Activated naive CD4-positive, alpha-beta T cell (primary cell): ENCODE results near the gene TMEM9B.
"Not testable (repeated sequence)": the region's sequence is repeated elsewhere in the genome, so short reads cannot be mapped to it uniquely, and the experiment has no call there.

Experiments
- DNase-seq, 4 experiments: peaks; one replicate each; lab custom pipeline; 2025; lab: John Stamatoyannopoulos, UW

The TMEM9B gene

DNA sequence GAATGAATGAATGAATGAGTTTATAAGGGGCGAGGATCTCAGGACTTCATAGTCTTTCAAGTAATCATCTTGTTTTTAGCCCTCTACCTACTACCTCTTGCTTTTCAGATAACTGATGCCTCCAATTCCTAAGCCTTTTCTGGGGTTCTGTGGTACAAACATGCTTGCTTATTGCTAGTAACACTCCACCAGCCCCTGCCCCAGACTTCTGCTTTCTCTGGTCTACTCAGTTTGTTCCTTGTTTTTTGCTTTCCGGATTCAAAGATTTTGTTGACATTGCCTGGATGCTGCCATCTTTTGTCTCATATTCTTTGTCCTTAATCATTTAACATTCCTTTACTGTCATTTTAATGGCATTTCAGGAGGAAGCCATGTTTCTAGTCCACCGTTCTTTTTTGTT lies 8.9 kb upstream of the TMEM9B start:
- no peak for DNase-seq

DNA sequence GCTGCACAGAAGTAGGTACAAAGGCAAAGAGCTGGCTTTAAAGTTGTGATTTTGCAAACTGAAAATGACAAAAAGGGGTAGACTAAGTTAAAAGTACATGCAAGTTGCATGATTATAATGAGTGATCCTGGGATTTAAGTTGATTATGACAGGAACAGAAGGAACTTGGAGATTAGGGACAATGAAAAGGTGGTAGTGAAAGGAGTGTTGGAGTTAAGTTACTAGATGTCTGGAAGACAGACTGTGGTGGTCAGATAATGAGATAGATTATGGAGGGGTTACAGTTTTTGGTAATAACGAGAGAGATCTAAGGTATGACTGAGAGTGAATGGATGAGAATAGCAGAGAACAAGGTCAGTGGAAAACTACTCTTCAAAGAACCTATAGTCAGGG lies 7.7 kb upstream of the TMEM9B start:
- DNase-seq: no peak

DNA sequence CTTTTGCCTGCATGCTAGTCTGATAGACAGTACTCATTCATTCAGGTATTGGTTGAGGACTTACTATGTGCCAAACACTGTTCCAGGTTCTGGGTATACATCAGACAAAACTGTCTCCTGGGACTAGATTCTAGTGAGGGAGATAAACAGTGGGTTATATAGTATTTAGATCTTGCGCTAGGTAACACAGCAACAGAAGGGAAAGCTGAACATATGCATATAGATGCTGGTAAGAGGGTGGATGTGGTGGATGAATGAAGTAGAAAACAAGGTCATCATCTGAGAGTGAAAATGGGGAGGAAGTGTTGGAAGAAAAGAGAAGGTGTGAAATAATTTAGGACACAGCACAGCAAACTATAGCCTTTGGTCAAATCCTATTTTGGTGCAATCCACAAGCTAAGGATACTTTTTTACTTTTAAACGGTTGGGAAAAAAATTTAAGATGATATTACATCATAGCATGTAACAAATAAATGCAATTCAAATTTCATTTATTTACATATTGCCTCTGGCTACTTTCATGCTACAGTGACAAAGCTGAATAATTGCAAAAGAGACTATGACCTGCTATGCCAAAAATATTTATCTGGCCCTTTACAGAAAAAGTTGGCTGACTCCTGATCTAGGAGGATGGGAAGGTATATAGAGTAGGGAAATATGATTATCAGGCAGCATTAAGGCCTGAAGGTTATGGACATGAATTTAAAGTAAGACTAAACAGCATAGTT lies 7.1 kb upstream of the TMEM9B start:
- DNase-seq: no peak

DNA sequence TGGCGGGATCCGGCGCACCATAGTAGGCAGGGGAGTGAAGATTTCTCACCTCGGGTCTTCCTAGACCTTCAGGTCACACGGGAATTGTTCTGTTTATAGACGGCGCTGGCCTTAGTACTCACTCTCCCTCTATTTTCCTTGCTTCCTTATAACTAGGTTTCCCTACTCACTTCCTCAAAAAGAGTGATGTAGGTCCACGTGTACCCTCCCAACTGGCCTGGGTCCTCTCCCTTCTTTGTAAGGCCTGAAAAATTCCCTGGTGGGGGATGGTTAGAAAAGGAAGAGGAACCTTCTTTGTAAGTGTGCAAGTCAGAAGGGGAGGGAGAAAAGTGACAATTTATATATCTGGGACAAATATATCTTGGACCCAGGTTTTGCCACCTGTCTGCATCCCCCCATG lies 2.9 kb upstream of the TMEM9B start:
- DNase-seq: no peak

DNA sequence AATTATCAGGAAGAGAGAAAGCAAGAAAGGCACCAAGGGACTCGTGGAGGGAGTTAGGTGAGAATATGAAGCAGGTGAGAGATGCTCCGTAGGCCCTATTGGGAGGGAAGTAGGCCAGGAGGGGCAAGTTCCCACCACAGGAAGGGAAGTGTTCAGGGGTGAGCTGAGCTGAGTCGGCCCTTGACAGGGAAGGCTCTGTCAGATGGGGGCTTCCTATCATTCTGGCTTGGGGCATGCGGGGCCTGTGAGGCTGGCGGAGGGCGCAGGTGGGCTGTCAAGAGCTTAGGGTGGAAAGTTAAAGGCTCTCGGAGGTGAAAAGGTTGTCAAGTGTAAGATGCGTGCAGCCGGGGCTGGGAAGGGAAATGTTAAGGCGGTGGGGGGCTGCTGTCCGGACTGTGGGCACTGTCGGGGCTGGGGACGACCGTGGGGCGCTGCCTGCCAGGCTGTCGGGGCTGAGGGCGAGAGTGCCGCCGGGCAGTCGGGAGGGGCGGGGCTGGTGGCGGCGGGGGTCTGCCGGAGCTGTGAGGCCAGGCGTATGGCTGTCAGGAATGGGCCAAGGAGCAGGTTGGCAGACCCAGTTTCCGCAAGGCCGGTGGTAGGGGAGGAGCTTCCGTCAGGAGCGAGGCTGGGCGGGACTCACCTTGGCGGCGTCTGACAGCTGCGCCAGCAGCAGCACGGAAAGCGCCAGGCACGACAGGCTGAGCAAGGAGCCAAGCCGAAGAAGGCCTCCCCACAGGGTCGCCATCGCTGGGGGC lies 496 bp downstream of the TMEM9B start:
- peak; percentile 34 to 67 (median 58) for DNase-seq

DNA sequence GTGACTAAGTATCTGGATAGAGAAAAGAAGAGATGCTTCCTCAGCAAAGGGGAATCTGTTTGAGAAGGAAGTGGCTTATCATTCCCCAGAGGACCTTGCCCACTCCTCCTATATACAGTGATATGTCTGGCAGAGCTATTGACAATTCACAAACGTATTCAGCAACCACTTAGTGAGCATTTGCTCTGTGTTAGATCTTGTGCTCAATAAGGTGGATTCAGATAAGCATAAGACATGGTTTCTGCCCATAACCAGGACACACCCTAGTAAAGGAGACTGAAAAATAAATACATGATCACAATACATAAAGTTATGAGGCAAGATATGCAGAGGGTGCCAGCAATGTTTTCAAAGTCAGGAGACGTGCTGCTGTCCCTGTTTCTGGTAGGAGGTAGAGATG lies 1.4 kb downstream of the TMEM9B start:
- no peak for DNase-seq

DNA sequence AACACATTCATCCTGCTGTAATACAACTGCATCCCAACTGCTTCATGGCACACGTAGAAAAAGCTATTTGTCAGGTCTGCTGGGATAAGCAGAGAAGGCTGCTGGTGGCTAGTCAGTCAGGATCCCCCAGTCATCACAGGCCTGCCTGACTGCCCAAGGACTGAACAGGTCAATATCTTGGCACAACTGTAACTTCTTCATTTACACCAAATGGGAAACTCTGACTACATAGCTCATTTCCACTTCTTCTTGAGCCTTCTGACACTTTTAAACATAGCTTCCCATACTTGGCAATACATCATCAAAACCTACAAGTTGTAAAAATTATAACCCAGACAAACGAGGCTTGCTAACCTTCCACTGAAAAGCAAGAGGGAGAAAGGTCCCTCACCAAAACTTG lies 2.8 kb downstream of the TMEM9B start:
- DNase-seq: no peak

DNA sequence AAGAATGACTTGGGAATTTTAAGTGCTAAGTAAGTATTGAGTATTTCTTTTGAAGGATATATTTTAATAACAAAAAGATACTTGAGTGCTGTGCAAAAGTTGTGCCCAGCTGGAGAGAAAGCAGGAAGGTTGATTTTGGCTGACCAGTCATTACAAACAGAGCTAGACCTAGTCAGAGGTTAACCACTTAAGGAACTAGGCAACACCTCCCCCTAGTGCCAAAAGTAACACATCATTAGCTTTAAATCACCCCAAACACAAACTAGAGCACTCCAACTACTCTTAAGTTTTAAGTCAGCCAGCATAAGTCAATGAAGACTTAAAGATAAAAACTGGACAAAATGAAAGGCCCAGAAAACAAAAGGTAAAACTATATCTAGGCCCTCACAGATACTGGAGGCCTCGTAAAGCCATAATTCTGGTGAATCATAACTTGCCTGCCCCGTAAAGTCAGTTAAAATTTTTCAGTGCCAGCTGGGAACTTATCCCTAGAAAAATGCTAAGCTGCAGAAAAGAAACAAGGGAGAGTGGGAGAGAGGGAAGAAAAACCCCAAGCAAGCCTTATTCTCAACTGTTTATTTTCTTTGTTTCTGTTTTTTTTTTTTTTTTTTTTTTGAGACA lies 4.6 kb downstream of the TMEM9B start:
- DNase-seq: no peak

DNA sequence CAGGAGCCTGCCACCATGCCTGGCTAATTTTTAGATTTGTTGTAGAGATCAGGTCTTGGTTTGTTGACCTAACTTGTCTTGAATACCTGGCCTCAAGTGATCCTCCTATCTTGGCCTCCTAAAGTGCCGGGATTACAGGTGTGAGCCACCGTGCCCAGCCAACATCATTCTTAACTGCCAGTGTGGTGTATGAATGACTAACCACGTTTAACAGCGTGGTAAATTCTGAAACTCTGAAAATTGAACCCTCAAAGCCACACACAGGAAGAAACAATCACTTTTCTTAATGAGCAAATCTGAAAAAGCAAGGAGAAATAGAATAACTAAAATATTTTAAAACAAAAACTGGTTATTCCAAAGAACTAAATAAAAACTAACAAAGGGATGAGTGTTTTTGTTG lies 7.4 kb downstream of the TMEM9B start:
- DNase-seq: no peak

DNA sequence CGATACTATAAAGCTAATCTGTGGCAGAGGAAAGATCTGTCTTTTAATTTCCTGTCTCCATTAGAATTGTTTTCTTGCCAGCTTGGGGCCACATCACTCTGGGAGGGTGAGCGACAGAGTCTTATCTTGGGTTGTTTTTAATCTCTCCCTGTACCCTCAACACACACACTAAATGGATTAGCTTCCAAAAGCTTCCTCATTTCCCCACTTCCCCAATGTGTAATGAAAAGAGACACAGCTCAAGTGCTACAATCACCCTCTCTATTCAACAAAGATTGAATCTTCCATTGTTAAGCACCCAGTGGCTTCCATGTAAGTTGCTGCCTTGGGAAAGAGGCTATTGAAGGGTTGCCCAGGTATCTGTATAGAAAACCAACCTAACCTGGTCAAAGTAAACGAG lies 15.4 kb downstream of the TMEM9B start:
- DNase-seq: no peak

DNA sequence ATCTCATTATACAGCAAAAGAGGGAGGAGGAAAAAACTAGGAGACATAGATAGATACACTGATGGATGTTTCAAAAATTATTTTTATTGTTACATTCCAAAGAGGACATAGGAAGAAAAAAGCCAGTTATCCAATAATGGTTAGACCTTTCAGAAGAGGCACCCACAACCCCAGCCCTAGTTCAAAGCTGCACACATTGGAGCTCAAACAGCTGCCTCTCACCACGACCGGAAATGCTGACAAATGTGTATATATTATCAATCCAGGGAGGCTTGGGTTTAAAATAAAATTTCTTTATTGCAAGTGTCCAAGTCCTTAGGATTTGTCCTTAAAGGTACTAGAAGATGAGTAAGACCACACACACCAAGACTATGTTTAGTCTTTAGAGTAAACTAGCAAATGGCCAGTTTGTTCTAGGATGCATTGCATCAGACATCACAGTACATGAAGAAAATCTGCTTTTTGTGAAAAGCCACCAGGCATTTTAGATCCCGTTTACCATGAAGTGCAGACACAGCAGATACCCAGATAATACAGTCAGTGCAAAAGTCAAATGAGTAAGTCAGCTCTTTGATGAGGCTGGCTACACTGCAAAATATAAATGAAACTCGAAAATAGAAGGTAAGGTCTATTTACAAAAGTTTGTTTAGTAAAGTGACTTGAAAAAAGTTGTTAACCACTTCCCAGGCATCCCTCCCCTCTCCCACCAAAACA lies 16.9 kb downstream of the TMEM9B start:
- DNase-seq: no peak

DNA sequence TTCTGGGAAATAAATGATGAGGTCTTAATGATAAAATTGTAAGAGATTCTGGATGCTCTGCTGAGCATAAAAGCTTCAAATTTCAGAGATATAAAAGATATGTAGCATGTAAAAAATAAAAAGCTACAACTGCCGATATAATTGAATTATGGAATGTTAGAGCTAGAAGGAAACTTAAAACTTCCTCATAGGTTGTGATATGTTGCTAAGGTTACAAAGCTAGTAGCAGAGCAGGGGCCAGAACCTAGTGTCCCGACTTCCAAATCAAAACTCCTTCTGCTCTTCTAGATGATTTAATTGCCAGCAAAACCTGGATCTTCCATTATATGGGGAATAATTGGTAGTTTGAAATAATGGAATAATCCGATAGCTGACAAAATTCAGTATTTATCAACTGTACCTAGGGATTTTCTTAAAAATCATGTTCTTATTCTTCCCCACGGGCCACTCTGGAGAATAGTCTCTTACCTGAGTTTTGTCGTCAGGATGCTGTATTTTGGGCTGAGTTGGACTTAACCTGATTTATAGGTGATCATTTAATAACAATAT lies 21.6 kb downstream of the TMEM9B start, which contains the start of gene ASCL3:
ASCL3 (minus strand) TSS at position 499 of the 549 bp plus-strand sequence. CDS start 4,855 bp downstream, outside the sequence.
- no peak for DNase-seq

DNA sequence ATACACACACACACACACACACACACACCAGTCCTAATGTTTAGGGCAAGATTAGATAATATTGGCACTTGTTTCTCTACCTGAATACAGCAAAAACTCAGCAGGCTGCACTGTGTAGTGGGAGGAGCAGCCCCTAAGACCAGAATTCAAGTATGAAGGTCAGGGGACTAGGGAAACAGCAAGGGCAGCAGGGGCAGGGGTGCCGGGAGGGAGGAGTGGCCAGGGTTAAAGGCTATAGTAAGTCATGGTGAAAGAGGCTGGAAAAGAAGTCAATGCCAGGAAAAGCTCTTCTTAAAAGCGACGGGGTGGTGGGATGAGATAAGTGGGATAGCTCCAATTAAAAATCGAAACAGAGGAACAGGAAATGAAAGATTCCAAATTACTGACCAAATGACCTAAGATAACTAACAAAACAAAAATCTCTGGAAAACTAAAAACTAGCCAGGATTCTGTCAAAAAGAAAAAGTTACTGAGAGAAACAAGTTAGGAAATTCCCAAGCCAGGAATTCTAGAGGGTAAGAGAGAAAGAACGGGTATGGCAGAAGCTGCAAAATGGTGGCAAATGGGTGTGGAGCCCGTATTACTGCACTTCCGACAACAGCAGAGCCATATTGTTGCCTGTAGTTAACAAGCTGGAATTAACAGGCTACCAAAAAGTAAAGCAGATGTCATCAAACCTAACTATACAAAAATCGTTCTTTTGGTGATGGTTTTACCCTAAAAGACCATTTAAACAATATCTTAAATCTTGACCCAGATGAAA lies 22.7 kb downstream of the TMEM9B start:
- no peak for DNase-seq

DNA sequence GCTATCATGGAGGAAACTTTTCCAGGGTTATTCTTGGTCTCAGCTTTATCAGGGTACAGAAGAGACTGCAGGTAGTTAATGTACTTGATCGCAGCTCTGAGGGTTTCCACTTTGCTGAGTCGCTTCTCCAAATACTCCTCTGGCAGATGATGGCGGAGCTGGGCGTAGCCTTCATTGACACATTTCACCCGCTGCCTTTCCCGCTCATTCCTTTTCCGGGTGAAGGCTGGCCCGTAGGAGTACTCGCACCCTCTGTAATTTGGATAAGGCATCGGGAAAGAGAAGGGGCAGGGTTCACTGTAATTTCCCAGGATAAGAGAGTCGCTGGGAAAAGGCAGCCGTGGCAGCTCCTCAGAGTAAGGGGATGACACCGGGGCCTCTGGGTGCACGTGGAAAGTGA lies 26.6 kb downstream of the TMEM9B start:
- no peak for DNase-seq

DNA sequence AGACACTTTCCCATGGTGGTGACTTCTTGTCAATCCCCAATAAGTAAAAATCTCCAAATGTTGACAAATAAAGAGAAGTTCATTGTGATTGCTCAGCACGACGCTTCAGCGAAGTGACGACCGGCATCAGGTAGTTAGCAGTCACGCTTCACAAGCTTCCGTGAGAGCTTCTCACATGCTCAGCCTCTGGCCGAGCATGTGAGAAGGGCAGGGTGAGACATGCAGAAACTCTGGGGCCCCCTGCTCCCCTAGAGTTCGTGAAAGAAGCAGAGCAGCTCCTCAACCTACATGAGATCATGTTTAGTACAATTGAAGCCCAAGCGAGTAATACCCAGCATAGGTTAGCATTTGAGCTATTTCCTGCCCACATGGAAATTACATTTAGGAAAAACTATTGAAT lies 27.1 kb downstream of the TMEM9B start:
- no peak for DNase-seq

DNA sequence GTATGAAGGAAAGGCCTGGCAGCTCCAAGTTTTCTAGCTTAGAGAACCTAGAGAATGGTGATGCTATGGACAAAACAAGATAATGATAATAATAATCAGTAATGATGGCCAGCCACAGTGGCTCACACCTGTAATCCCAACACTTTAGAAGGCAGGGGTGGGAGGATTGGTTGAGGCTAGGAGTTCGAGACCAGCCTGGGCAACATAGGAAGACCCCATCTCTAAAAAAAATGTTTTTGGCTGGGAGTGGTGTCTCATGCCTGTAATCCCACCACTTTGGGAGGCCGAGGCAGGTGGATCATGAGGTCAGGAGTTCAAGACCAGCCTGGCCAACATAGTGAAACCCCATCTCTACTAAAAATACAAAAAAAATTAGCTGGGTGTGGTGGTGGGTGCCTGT lies 28.5 kb downstream of the TMEM9B start:
- not testable (repeated sequence) for DNase-seq

DNA sequence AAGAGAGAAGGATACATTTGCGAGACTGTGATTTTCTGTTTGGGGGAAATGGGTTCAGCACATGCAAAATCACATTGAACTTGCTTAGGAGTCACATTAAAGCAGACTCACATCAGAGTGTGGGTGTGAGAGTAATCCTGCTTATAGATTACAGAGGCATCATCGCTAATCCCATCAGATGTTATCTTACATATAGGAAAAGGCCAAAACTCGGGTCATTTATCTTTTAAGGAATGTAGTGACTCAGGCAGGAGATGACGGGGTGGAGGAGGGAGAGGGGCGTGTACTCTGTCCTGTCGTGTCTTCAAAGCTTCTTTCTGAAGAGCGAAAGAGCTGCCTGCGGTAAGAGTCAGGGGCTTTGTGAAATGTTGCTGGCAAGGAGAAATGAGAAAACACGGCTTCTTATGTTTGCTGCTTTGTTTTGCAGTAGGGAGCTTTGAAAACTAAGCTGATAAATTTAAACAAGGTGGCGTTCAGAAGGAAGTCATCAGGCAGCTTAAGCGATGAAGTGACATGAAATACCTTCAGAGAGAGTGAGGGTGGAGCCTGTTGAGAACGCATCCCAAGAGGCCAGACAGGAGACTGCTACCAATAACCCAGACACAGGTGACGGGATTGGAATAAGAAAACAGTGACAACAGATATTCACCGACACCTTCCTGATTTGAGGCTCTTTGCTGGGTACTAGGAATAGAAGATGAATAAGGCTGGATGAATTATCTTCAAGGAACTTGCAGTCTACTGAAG lies 29.3 kb downstream of the TMEM9B start:
- no peak for DNase-seq

DNA sequence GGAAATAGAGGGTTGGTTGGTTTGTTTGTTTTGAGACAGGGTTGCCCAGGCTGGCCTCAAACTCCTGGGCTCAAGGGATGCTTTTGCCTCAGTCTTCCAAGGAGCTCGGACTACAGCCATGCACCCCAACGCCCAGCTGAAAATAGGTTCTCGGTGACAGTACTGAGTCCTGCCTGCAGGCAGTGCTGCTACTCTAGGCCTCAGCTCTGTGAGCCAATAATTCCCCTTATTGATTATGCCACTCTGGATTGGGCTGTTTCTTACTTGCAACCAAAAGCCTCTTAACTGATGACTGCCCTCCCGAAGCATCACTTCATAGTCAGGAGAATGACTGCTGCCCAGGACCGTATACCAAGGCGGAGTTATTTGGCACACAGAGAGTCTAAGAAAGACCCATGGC lies 30.3 kb downstream of the TMEM9B start:
- DNase-seq: no peak

DNA sequence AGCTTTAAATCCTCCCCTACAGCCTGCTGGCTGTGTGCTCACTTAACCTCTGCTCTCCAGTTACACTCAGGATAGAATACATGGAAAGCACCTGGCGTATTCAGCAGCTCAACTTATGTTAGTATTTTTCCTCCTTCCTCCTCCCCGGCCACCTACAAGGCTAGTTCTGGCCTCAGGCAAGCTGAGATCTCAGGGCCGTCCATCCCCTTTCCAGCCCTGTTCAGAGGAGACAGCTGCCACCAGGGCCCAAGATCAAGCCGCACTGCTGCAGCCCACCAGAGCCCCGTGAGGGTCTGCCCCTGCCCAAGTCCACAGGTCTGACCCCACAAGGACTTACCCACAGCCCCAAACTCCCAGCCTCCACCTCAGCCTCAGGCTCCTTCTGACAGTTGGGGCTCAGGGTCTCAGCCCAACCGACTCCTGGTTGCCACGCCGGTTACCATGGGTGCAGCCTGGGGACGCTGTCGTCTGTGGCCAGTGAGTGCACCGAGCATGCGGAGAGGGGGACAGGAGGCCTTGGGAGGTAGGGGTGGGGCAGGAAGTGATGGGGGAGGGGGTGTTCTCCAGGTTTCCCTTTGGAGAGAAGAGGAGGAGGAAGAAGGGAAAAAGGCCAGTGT lies 31.6 kb downstream of the TMEM9B start, which contains the start of gene C11orf16:
C11orf16 (minus strand) TSS at position 384 of the 617 bp plus-strand sequence. CDS start 639 bp downstream, outside the sequence.
- no peak for DNase-seq
